Fibroblast of peridontal ligament (primary cell): ENCODE data around the gene TMEM132A.
"Not testable (repeated sequence)": the region's sequence is repeated elsewhere in the genome, so short reads cannot be mapped to it uniquely, and the experiment has no call there.

Experiments
- DNase-seq: peaks from one replicate; pipeline ENCODE4 v3.0.0-alpha.2; 2010; ENCODE audit errors: extremely low read depth

TMEM132A gene

DNA sequence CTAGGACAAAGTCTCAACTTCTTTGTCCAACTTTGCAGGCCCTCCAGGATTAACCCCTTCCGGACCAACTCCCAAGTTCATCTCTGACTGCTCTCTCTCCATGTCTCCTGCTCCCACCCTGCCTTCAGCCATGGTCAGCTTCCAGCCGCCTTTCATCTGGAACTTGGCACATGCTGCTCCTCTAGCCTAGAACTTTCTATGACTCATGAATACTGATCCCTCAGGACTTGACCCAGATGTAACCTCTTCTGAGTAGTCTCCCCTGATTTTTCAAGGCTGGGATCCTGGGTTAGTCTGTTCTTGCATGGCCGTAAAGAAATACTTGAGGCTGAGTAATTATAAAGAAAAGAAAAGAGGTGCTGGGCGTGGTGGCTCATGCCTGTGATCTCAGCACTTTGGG is 32.9 kb downstream of the TMEM132A start:
- DNase-seq = peak; percentile 47

DNA sequence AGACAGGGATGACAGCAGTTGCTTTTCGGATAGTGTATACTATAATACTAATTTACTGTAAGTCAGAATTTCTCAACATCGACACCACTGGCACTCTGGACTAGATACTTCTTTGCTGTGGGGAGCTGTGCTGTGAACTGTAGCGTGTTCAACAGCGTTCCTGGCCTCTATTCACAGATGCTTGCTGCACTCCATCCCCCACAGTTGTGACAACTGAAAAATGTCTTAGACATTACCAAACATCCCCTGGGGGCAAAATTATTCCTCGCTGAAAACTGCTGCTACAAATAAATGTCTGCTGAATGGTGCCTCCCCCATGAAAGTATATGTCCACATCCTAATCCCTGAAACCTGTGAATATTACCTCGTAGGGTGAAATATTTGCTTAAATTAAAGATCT is 35.2 kb downstream of the TMEM132A start:
- no peak for DNase-seq

DNA sequence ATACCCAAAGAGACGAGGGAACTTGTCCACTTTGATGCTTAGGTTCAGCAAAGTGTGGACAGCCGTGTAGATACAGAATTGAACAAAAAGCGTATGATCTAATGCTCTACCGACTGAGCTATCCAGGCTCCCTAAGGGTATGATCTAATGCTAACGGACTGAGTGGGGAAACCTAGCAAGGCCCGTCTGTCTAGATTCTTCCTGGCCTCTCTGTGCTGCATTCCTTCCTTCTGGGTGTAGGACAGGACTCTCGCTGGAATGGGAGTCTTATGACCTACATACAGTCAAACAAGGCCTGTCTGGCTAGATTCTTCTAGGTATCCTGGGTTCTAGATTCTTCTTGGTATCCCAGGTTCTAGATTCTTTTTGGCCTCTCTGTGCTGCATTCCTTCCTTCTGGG is 36.1 kb downstream of the TMEM132A start:
- no peak for DNase-seq

DNA sequence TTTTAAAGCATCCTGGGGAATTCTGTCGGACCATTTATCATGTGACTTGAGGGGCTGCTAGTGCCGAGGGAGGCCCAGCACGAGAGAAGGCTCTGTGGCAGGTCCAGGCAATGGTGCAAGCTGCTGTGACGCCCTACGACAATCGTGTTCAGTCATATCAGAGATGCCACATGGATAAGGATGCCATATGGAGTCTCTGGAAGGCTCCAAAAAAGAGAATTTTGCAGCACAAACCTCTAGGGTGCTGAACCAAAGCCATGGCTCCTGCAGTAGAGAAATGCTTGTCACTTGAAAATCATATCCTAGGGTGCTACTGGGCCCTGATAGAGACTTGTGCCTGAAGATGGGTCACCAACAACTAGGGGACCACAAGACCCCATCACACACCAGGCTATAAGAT is 40.5 kb downstream of the TMEM132A start:
- DNase-seq = no peak

DNA sequence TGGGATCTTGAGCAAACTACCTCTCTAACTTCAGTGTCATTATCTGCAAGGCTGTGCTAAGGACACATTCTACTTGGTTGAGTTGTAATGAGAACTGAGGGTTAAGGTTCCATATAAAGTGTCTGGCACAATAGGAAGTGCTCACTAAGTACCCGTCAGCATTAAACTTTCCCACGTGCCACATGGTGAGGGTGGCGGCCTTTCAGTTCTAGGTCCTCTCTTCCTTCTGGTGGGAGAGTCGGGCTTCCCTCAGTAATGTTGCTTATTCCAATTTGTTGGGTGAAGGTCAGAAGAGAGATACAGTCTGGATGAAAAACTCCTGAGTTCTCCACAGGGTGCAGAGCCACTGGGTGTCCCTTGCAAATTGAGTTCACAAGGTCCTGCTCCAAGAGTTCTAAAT is 42.6 kb downstream of the TMEM132A start:
- no peak for DNase-seq

DNA sequence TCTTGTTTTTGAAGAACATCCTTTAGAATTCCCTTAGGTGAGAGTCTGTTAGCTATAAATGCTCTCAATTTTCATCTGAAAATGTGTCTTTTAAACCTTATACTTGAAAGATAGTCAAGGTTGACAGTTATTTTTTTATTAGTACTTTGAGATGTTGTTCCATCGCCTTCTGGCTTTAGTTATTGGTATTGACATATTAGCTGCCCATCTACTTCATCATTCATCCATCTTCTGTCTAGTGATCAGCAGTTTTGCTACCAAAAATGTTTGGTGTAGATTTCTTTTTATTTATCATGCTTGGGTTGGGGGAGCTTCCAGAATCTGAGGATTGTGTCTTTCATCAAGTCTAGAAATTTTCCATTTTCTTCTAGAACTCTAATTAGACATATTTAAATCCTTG is 44.0 kb downstream of the TMEM132A start:
- no peak for DNase-seq

DNA sequence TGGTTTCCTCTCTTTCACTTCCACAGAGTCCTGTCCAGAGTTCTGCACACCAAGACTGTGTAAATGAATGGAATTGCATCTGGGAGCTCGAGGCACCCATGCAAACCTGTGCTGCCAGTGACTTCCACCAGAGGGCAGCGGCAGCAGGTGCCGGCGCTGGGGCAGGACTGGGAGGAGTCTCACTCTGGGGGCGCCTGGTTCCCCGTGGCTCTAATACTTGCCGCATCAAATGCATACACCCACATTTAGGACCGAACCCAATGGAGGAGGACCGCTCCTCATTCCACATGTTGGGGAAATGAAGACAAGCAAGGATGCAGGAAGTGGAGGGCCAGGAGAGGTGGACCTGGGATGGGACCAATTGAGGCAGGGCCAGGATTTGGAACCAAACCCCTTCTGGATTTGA is 46.1 kb downstream of the TMEM132A start:
- DNase-seq = peak; percentile 15

DNA sequence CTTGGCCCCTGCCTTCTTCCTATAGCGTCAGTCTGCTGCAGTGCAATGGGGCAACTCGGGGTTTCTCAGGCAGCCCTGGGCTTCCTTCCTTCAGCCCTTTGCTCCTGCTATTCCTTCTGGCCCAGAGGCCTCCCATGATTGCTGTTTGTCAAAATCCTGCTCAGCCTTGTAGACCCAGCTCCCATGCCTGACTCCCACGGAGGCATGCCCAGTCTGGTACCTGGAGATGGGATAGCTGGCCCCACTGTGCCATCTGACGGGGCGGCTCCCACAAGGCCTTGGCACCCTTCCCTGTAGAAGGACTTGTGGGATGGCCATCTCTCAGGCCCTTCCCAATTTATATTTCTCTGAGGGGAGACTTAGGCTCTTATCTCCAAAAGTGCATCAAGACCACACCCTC is 46.6 kb downstream of the TMEM132A start:
- DNase-seq = no peak

DNA sequence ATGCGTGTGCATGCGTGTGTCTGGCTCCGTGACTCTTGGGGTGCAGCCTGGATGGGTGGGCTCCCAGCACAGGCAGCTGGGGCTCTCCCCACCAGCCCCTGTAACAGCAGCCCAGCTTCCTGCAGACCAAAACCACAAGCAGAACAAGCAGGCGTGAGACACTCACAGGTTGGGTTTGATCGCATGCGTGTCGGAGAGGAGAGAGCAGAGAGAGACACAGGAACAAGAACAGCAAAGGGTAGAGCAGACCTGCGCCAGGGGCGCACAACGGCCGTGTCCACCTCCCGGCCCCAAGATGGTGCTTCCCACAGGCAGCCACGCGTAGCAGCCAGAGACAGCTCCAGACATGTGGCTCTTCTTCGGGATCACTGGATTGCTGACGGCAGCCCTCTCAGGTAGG is 47.3 kb downstream of the TMEM132A start, which contains the start of gene CD6:
Gene CD6 (plus strand): TSS at position 161 of the 400 bp plus-strand sequence. CDS start 186 bp downstream, at position 347.
- no peak for DNase-seq

DNA sequence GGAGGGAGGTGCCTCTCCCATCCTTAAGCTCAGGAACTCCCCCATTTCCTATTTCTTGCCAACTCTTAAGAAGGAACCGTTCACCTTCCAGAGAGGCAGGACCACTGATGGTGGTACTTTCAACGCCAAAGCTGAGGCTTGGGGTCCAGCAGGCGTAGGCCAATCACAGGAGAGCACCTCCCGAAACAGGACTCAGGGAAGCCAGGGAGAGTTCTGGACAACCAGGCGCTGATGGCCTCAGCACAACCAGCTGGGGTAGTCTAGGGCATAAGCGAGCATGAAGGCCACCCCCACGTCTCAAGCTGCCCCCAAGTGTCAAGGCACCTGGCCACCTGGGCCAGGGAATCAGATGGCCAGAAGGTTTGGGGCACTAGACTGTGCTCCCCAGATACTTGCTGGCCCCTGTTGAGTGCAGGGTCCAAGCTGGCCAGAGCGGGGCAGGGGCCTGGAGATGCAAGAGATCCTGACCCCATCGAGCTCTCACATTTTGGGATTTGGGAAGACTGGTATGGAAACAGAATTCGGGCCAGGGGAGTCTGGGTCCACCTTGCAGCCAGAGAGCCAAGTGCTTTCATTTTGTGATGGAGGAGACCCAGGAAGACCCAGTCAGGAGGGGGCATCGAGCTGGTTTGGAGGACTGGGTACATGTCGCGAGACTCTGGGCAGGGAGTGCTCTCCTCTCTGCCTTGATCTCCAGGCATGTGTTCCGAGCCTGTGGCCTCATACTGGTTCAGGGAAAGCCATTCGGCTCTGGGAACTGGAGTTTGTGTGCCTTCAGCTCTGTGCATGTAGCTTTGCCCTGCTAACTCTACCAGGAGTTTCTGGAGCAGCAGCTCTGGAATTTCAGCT is 48.1 kb downstream of the TMEM132A start:
- DNase-seq = no peak

DNA sequence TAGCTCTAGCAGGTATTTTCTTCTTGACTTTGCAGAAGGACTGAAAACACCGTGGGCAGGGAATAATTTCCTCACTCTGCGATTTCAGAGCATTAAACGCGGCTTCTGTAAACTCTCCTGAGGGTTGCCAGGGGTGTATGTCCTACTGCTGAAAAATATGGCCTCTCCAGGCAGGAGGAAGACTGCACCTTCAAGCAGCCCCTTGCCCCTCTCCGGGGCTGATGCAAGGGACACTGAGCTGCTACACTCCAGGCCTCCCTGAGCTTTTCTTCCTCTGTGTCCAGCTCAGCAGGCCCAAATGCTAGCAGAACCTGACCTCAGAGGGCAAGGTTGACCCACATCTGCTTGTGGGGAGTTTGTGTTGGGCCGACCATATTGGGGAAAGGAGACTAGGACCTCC is 49.4 kb downstream of the TMEM132A start:
- no peak for DNase-seq

DNA sequence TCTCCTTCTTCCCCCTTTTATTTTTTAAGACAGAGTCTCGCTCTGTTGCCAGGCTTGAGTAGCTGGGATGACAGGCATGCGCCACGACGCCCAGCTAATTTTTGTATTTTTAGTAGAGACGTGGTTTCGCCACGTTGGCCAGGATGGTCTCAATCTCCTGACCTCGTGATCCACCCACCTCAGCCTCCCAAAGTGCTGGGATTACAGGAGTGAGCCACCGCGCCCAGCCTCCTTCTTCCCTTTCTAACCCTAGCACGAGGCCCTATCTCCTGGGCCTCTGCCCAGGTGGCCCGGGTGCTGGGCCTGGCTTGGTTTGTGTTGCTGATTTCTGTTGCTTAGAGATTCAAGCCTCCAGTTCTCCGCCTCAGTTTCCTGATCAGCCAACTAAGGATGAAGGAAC is 50.1 kb downstream of the TMEM132A start:
- not testable (repeated sequence) for DNase-seq

DNA sequence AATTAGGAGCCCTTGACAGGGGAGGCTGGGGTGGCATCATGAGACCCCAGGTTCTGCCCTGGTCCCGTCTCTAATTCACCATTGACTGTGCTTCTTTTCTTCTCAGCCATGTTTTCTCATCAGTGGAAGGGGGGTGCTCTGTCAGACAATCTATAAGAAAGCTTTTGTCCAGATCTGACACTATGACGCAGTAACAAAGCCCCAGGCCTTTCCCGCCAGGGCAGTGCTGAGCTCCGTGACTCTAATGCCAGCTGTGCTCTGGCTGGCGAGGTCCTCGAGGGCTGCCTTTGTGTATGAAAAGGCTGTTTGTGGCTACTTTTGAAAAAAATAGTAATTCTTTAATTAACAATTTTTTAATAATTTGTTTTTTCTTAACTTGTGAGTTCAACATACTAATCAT is 50.5 kb downstream of the TMEM132A start:
- DNase-seq = no peak

DNA sequence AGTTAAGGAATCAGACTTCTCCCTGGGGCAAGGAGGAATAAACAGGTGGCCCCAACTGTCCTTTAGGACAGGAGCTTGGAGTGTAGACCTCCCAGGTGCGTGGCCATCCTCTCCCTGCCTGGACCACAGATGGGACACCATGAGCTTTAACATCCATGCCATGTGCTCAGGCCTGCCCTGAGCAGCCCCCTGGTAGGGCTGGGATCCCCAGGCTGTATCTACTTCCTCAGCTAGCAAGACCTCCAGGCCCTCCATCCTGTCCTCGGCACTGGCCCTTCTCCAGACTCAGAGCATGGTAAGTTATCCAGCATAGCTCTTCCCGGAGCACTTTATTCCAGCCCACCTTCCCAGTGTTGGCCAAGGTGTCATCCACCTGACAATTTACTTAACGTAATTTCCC is 53.0 kb downstream of the TMEM132A start:
- DNase-seq = no peak

DNA sequence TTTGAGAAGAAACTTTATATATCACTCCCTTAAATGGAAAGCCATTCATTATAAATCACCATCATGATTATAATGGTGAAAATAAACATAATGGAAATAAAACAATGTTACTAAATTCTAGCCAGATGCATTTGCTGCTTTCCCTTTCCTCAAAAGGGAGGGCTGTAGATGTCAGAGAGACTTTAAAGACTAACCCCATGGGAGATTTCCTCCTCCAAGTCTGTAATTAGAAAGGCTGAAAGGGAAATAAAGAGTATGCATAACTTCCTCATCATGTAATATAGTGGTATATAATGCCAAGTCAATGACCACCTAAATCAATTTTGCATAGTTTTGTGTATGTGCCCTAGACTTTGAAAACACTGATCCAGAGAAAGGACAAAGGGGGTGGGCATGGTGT is 53.6 kb downstream of the TMEM132A start:
- DNase-seq = no peak

DNA sequence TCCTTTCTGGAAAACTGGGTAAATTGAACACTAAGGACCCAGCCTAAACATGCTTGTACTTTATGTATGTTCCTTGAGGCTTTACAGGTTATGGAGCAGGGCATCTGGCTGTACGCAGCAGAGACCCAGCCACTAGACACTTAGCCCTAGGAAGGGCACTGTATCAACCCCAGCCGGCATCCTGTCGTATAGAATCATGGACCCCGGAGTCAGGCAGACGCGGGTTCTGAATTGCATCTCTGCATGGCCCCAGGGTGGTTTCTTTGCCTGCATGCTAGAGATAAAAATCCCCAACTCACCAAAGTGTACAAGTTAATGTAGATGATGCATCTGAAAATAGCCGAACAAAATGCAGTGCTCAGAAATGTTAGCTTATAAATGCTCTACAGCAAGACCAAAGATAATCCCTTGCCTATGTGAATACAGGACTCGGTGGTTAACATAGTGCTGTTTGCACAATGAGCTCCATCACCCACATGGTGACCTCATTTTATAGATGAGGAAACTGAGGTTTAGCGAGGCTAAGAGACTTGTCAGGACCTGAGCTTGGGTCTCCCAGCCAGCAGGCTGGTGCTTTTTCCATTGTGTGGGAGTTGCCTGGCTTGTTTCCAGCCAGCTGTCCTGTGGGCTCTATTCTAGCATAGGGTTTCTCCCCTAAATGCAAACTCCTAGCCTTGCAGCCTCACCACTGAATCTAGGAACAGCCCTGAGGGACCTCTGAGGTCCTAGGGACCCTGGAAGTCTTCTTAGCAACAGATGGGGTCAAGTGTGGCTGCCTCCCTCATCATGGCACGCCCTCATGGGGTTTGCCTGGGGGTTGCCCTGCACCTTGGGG is 54.5 kb downstream of the TMEM132A start:
- DNase-seq = no peak

DNA sequence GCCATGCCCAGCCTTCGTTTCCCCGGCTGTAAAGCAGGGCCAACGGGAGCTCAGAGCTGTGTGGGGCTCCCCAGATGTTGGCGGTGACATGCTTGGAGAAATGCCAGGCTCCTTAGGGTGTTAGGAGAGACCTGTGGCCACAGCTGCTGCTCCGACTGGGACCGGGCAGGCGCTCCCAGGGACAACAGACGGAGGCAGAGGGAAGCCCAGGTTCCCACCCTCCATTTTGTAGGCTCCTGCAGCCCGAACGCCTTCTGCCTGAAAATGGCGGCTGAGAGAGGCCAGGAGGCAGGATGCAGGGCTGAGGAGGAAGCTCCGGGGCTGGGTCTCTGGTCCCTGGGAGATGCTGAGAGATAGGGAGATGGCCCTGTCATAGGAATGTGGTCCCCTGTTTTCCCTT is 57.3 kb downstream of the TMEM132A start:
- no peak for DNase-seq

DNA sequence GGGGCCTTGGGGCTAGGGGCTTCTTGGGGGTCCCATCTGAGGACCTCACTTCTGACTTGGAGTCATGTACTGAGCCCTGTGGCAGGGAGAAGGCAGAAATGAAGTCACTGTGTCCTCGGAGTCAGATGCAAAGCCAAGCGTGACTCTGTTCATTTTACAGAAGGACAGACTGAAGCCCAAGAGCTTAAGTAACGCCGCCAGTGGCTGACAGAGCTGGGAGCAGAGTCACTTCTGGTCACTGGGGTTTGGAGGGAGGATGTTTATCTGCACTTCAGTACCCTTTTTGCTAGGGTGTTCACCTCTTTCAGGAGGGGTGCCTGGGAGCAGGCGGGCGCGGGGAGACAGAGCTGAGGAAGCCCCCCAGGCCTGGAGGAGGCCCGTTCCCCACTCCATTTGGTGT is 57.9 kb downstream of the TMEM132A start:
- DNase-seq = no peak

DNA sequence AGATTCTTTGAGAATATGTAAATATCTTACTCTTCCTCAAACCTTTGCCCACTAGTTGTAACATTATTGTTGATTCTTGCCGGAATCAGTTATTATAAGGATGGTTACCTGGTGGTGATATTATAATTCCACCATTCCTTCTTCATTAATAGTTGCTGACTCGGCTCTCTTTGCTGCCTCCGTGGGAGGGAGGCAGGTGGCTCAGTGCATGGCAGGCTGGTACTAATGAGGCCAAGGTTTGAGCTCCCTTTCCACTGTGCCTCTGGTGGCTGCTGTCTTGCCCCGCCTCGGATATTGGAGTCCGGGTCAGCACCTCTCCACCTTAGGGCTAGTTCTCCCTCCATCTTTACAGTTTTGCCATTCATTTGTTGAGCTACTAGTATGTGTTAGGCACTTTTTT is 59.9 kb downstream of the TMEM132A start:
- no peak for DNase-seq

DNA sequence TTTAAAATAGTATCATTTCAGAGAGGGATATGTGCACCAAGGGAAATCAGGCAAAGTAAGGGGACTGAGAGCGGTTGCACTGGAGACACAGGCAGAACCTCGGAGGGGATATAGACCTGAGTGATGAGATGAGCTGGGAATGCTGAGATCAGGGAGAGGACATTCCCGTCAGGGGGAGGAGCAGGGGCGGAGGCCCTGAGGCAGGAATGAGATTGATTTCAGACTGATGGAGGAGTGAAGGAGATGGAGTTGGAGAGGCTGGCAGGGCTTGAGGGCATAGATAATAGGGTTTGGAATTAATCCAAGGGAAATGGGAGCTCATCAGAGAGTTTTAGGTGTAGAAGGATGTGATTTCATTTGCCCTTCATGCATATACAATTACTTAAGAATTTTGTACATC is 60.4 kb downstream of the TMEM132A start:
- DNase-seq = no peak

DNA sequence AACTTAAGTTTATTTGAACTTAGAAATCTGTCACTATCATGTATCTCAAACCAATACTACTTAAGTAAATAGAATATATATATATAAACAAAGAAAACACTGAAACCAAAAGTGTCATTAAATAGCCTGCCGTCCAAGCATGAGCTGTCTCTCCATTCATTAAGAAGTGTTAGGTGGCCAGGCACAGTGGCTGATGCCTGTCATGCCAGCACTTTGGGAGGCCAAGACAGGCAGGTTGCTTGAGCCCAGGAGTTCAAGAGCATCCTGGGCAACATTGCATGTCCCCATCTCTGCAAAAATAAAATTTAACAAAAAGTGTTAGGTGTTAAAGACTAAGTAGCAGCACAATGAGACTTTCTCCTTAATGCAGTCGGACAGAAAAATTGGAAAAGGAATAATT is 61.2 kb downstream of the TMEM132A start:
- DNase-seq = no peak

DNA sequence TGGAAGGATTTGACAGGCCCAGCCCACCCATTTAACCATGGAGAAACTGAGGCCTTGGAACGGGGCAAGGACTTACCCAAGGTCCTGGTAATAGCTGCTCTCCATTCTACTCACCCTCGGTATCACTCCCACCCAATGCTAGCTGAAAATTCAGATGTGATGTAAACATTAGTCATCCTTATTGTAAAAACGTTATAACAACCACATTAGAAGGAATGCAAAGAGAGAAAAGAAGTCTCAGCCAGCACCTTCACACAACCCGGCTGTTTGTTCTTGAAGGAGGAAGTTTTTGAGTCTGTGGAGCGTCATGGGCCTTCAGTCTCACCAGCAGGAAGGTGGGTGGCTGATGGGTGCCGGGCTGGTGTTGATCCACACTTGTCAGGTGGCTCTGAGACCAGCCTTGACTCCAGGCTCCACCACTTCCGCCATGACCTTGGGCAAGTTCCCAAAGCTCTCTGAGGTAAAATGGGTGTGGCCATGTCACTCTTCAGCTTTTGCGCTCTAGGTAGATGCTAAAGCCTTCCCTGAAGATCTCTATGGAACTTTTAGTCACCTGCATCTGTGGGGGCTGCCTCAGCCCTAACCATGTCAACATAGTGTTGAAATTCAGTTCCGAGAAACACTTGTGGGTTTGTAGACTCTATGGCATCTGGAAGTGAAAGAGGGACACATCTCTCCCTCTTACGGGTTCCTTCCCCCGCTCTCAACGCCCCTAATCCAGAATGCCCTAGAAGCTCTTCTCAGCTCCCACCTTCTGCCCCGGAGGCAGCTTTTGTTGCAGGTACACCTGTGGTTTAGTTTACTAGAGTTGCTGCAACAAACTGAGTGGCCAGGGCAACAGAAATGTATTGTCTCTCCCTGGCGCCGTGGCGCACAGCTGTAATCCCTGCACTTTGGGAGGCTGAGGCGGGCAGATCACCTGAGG is 62.0 kb downstream of the TMEM132A start:
- peak; percentile 2 for DNase-seq
